GM04504 (cell line): ENCODE data around the gene ANKS3.

ENCODE experiments used
- DNase-seq: peaks from one replicate; pipeline ENCODE4 v3.0.0-alpha.2; 2012; ENCODE audit warnings: low read depth

The ANKS3 gene

GRCh38 chr16:4684763-4685162, 49.3 kb downstream of the ANKS3 start:
- DNase-seq, result no peak

- DNase-seq, result no peak
Measured at GRCh38 chr16:4684058-4684715, 49.9 kb downstream of the ANKS3 start.

- DNase-seq, result no peak
Measured at GRCh38 chr16:4683255-4684057, 50.6 kb downstream of the ANKS3 start.

- DNase-seq, result no peak
Measured at GRCh38 chr16:4682616-4683254, 51.3 kb downstream of the ANKS3 start.

- DNase-seq, result no peak
Measured at GRCh38 chr16:4682084-4682591, 51.9 kb downstream of the ANKS3 start.

- DNase-seq, result no peak
Measured at GRCh38 chr16:4681471-4682083, 52.5 kb downstream of the ANKS3 start.

GRCh38 chr16:4680673-4681470, 53.2 kb downstream of the ANKS3 start:
- DNase-seq, result no peak

- DNase-seq, result no peak
Measured at GRCh38 chr16:4679850-4680636, 54.0 kb downstream of the ANKS3 start.

- no peak for DNase-seq
Measured at GRCh38 chr16:4679156-4679849, 54.8 kb downstream of the ANKS3 start.

GRCh38 chr16:4678596-4678995, 55.5 kb downstream of the ANKS3 start:
- DNase-seq, result no peak

- DNase-seq, result no peak
Measured at GRCh38 chr16:4677994-4678393, 56.1 kb downstream of the ANKS3 start.

GRCh38 chr16:4677390-4677789, 56.7 kb downstream of the ANKS3 start:
- DNase-seq, result no peak

GRCh38 chr16:4676831-4677230, 57.2 kb downstream of the ANKS3 start:
- no peak for DNase-seq

GRCh38 chr16:4675864-4676786, 57.9 kb downstream of the ANKS3 start:
- no peak for DNase-seq

GRCh38 chr16:4674926-4675530, 59.0 kb downstream of the ANKS3 start:
- no peak for DNase-seq

GRCh38 chr16:4673387-4674046, 60.6 kb downstream of the ANKS3 start:
- no peak for DNase-seq

GRCh38 chr16:4668313-4668960, 65.6 kb downstream of the ANKS3 start:
- DNase-seq, result no peak
